H1 (cell line): ENCODE results near the gene VAT1L. TPM values are rescaled to one million over a fixed set of nuclear protein-coding genes. Genes with fewer than 3 reads are reported as not detected.

Source experiments
- TBP ChIP-seq: IDR thresholded peaks from 2 replicates; pipeline ENCODE4 v1.6.1; 2011; ENCODE audit warnings: low read depth, low read length, improper control_type of control experiment
- polyA plus RNA-seq, 7 experiments: library from polyadenylated mRNA; depleted of rRNA in 3 of 7; stranded (reverse) in 5 of 7; unstranded in 2 of 7; fragments of >200 nt in 5 of 7; fragments of 200-250 nt in 2 of 7; gene quantifications; 1 replicate in 5 of 7; 2 replicates in 1 of 7; 4 replicates in 1 of 7; pipeline versions ENCODE4 v1.2.1 to v1.2.3, GENCODE V29; 2011 to 2013; ENCODE audit warnings: missing spikeins in 2 of 7, mixed read lengths in 2 of 7
- total RNA-seq: library from RNA; stranded (reverse); fragmentation: NEBNext Ultra II Directional; extraction: Animal tissue kit (Norgen Biotek cat#: 25700); gene quantifications from 2 replicates; pipeline ENCODE4 v1.2.1, GENCODE V29; 2021

VAT1L gene
- total and polyA plus RNA-seq, 2 of the 8 experiments (the other 6 are each of a cell fraction or from before 2014, with no cell fraction given): 46.3 to 48.2 TPM

DNA sequence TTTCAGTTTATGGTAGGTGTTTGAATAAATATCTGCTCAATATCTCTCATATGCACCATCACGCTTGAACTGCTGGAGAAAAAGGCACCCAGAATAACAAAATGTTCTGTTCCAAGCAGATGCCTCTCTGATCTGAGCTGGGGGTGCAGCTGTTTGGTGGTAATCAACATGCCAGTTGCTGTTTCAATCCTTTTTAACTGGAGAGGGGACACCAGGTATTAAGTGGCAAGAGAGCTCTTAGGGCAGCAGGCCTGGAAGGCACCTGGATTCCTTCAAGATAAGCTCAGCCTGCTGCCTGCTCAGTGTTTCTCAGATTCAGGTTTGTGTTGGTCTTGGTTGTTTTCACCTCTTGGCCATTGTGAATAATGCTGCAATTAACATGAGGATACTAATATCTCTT lies 27.2 kb upstream of the VAT1L start (continued):
- no peak for TF ChIP-seq TBP
- TF ChIP-seq, all 59 proteins: peak for 0
